CD4-positive, alpha-beta T cell (primary cell): Measurements from ENCODE around the gene WFDC6. TPM values are rescaled to one million over a fixed set of nuclear protein-coding genes. Genes with fewer than 3 reads are reported as not detected.

Experiments used
- ATAC-seq: fragments of 200-7000 bp; cut with Tn5 transposase; one replicate; pipeline ENCODE4 v1.10.0; 2022; ENCODE audit warnings: mild to moderate bottlenecking; ENCODE audit not compliant: poor library complexity
- CTCF ChIA-PET: fragments of 350-600 bp; sonication (Branson Sonifier 250); formaldehyde crosslinking; loops from one replicate; lab custom pipeline; 2021; ENCODE audit warnings: antibody characterized with exemption, inconsistent platforms; lab: Charles Lee
- POLR2A ChIA-PET: fragments of 350-600 bp; sonication (Branson Sonifier 250); formaldehyde crosslinking; loops from one replicate; lab custom pipeline; 2021; ENCODE audit warnings: antibody characterized with exemption, inconsistent platforms; lab: Charles Lee
- DNase-seq, 14 experiments: peaks; one replicate each; pipeline ENCODE4 v3.0.0-alpha.2; 2013 to 2020; ENCODE audit warnings: mixed read lengths in 2 of 14
- H3K27ac ChIP-seq, 2 donors: one replicate each; pipeline versions ENCODE4 v1.5.1 to v1.7.0; 2013; ENCODE audit warnings: low read length in 2 of 2, low read depth in 1 of 2, mild to moderate bottlenecking in 1 of 2
- H3K27me3 ChIP-seq, 2 experiments: 1 replicate in 1 of 2; 2 replicates in 1 of 2; pipeline versions ENCODE4 v1.6.1 to v1.7.0; 2013; ENCODE audit warnings: low read length in 2 of 2, control low read depth in 1 of 2, mild to moderate bottlenecking in 1 of 2, moderate library complexity in 1 of 2; ENCODE audit not compliant: insufficient read depth in 2 of 2, control insufficient read depth in 1 of 2
- H3K36me3 ChIP-seq: one replicate; pipeline ENCODE4 v1.6.1; 2013; ENCODE audit warnings: low read length, control low read depth; ENCODE audit not compliant: insufficient read depth
- H3K4me1 ChIP-seq: one replicate; pipeline ENCODE4 v1.6.1; 2013; ENCODE audit warnings: low read length, control low read depth; ENCODE audit not compliant: insufficient read depth
- H3K4me3 ChIP-seq: one replicate; pipeline ENCODE4 v1.5.1; 2013; ENCODE audit warnings: mild to moderate bottlenecking, low read length, moderate library complexity
- H3K9me3 ChIP-seq, 2 experiments: 1 replicate in 1 of 2; 2 replicates in 1 of 2; pipeline versions ENCODE4 v1.6.1 to v1.7.0; 2013; ENCODE audit warnings: low read length in 2 of 2, mild to moderate bottlenecking in 2 of 2, control low read depth in 1 of 2, moderate library complexity in 1 of 2; ENCODE audit not compliant: control insufficient read depth in 1 of 2, insufficient read depth in 1 of 2
- H3K27ac Mint-ChIP-seq: one replicate; pipeline ENCODE4 v1.8.0; 2020; ENCODE audit warnings: mixed read lengths
- H3K27me3 Mint-ChIP-seq: one replicate; pipeline ENCODE4 v1.8.0; 2021; ENCODE audit warnings: mixed read lengths
- H3K36me3 Mint-ChIP-seq: one replicate; pipeline ENCODE4 v1.8.0; 2021; ENCODE audit warnings: low read depth, mixed read lengths
- H3K4me1 Mint-ChIP-seq: one replicate; pipeline ENCODE4 v1.8.0; 2021; ENCODE audit warnings: low read depth, mixed read lengths
- H3K4me3 Mint-ChIP-seq: one replicate; pipeline ENCODE4 v1.8.0; 2020; ENCODE audit warnings: mild to moderate bottlenecking, mixed read lengths
- H3K9me3 Mint-ChIP-seq: one replicate; pipeline ENCODE4 v1.8.0; 2020; ENCODE audit warnings: mixed read lengths
- CTCF ChIP-seq: fragments of 200-600 bp; IDR thresholded peaks from one replicate; pipeline ENCODE4 v1.8.0; 2022; ENCODE audit warnings: antibody characterized with exemption, mild to moderate bottlenecking
- intact Hi-C, 2 experiments: fragments of 100-400 bp; cut with DNase I in 1 of 2; cut with micrococcal nuclease in 1 of 2; formaldehyde crosslinking; loops; one replicate each; pipeline versions ENCODE4 v1.15.1 to v1.9.0; 2023 to 2025; cut with DNase I, micrococcal nuclease
- total RNA-seq, 174 experiments: library from RNA in 2 of 174; stranded (reverse) in 2 of 174; gene quantifications; one replicate each; pipeline ENCODE4 v1.2.3 and lab custom pipeline; 2021 to 2026

The WFDC6 gene
- total RNA-seq, 2 experiments from 2014 or later, result not detected

- intact Hi-C loops, result no loop called here
- DNase-seq, result no peak
- H3K36me3 Mint-ChIP-seq, result no peaks in the 10 kb centered on the region
- no peak for ATAC-seq
- Histone ChIP-seq H3K27me3 (peaks cover 0 to 5% of the 10 kb centered on the region in 2 experiments), H3K9me3 (no peaks in the 10 kb centered on the region), H3K27ac (no peak within 1 kb of the TSS), H3K36me3 (no peaks in the 10 kb centered on the region), H3K4me3 (no peak within 1 kb of the TSS), H3K4me1 (no peaks in the 10 kb centered on the region)
- POLR2A ChIA-PET, result no interaction called here
- H3K9me3 Mint-ChIP-seq, result no peaks in the 10 kb centered on the region
- CTCF ChIA-PET, result no interaction called here
- peaks cover 45% of the 10 kb centered on the region for H3K27me3 Mint-ChIP-seq
- no peak within 1 kb of the TSS for H3K4me3 Mint-ChIP-seq
- H3K4me1 Mint-ChIP-seq, result no peaks in the 10 kb centered on the region
- no peak within 1 kb of the TSS for H3K27ac Mint-ChIP-seq
- no peak for TF ChIP-seq CTCF
Observed at GRCh38 chr20:45515147-45515913, 24.0 kb downstream of the WFDC6 start, which contains the start of gene SPINT3. Gene SPINT3 (minus strand): TSS chr20:45515622. CDS start chr20:45515608, 14 bp downstream.

GRCh38 chr20:45510242-45510862 lies 28.9 kb downstream of the WFDC6 start:
- ATAC-seq (no peak), DNase-seq (no peak)
- no peak overlapping the region for H3K4me3 Mint-ChIP-seq
- H3K27me3 Mint-ChIP-seq, result peaks cover 63% of the 10 kb centered on the region
- intact Hi-C loops, result no loop called here
- H3K9me3 Mint-ChIP-seq, result no peaks in the 10 kb centered on the region
- Histone ChIP-seq H3K27ac (no peak overlapping the region), H3K9me3 (no peaks in the 10 kb centered on the region), H3K4me3 (no peak overlapping the region), H3K27me3 (peaks cover 2 to 13% of the 10 kb centered on the region in 2 experiments), H3K36me3 (no peaks in the 10 kb centered on the region), H3K4me1 (no peaks in the 10 kb centered on the region)
- TF ChIP-seq CTCF, result no peak
- H3K36me3 Mint-ChIP-seq, result no peaks in the 10 kb centered on the region
- H3K27ac Mint-ChIP-seq, result no peak overlapping the region
- POLR2A ChIA-PET, result no interaction called here
- H3K4me1 Mint-ChIP-seq, result no peaks in the 10 kb centered on the region
- CTCF ChIA-PET, result no interaction called here

- ATAC-seq, result no peak
- Mint-ChIP-seq H3K36me3 (no peaks in the 10 kb centered on the region), H3K4me3 (no peak overlapping the region), H3K4me1 (no peaks in the 10 kb centered on the region), H3K27me3 (peaks cover 62% of the 10 kb centered on the region), H3K9me3 (no peaks in the 10 kb centered on the region), H3K27ac (no peak overlapping the region)
- no peaks in the 10 kb centered on the region for H3K9me3 ChIP-seq
- intact Hi-C loops, result no loop called here
- DNase-seq, result no peak
- no peak overlapping the region for H3K4me3 ChIP-seq
- POLR2A ChIA-PET, result no interaction called here
- no peaks in the 10 kb centered on the region for H3K4me1 ChIP-seq
- no peak for TF ChIP-seq CTCF
- CTCF ChIA-PET, result no interaction called here
- H3K36me3 ChIP-seq, result no peaks in the 10 kb centered on the region
- H3K27me3 ChIP-seq, result peaks cover 2 to 22% of the 10 kb centered on the region in 2 experiments
- H3K27ac ChIP-seq, result no peak overlapping the region
Observed at GRCh38 chr20:45509091-45509490, 30.2 kb downstream of the WFDC6 start.
